ENCODE measurements around the gene ATRN.

GRCh38 chr20:3563548-3564177 is 92.8 kb downstream of the ATRN start:
- TF ChIP-seq CTCF (conservative IDR thresholded peaks at IDR 0.05; ENCODE audit: low read depth, low read length) (peak; percentile 96), EZH2phosphoT487 (IDR thresholded peaks at IDR 0.05; ENCODE audit: borderline replicate concordance, low read length) (no peak), EZH2 (IDR thresholded peaks at IDR 0.05; ENCODE audit: low read length, unreplicated experiment) (no peak)

Data from PC-3 (cell line).